Activated CD8-positive, alpha-beta T cell treated with anti-CD3 and anti-CD28 coated beads, Interleukin-2, amount 10 ng/mL, durations not matched to agents 7 days and 5 days (primary cell): ENCODE measurements around the gene TES. TPM values are rescaled to one million over a fixed set of nuclear protein-coding genes. Genes with fewer than 3 reads are reported as not detected.
A peak's percentile ranks its signal among the peaks of the same experiment; 100 is the strongest.

Experiments used
- ATAC-seq: fragments of 150-1000 bp; cut with Tn5 transposase; one replicate; pipeline ENCODE4 v1.10.0; 2021; ENCODE audit warnings: moderate library complexity
- CTCF ChIA-PET: fragments of 350-600 bp; sonication (Branson Sonifier 250); formaldehyde crosslinking; loops from one replicate; lab custom pipeline; 2021; ENCODE audit warnings: antibody characterized with exemption; lab: Charles Lee
- POLR2A ChIA-PET: fragments of 350-600 bp; sonication (Branson Sonifier 250); formaldehyde crosslinking; loops from one replicate; lab custom pipeline; 2021; ENCODE audit warnings: antibody characterized with exemption; lab: Charles Lee
- DNase-seq: peaks from one replicate; pipeline ENCODE4 v3.0.0-alpha.2; 2020
- H3K27ac Mint-ChIP-seq: one replicate; pipeline ENCODE4 v1.8.0; 2021; ENCODE audit warnings: mild to moderate bottlenecking, mixed read lengths
- H3K27me3 Mint-ChIP-seq: one replicate; pipeline ENCODE4 v1.8.0; 2021; ENCODE audit warnings: low read depth, mixed read lengths
- H3K36me3 Mint-ChIP-seq: one replicate; pipeline ENCODE4 v1.8.0; 2021; ENCODE audit warnings: low read depth, mixed read lengths
- H3K4me1 Mint-ChIP-seq: one replicate; pipeline ENCODE4 v1.8.0; 2021; ENCODE audit warnings: low read depth, mixed read lengths
- H3K4me3 Mint-ChIP-seq: one replicate; pipeline ENCODE4 v1.8.0; 2021; ENCODE audit warnings: mild to moderate bottlenecking, mixed read lengths
- H3K9me3 Mint-ChIP-seq: one replicate; pipeline ENCODE4 v1.8.0; 2022; ENCODE audit warnings: mixed read lengths; ENCODE audit not compliant: insufficient read depth
- total RNA-seq, 2 experiments: library from RNA; stranded (reverse); gene quantifications; one replicate each; pipeline ENCODE4 v1.2.3, GENCODE V29; 2021

Gene TES
- total RNA-seq, 2 experiments from 2014 or later = 110 to 112 TPM

DNA sequence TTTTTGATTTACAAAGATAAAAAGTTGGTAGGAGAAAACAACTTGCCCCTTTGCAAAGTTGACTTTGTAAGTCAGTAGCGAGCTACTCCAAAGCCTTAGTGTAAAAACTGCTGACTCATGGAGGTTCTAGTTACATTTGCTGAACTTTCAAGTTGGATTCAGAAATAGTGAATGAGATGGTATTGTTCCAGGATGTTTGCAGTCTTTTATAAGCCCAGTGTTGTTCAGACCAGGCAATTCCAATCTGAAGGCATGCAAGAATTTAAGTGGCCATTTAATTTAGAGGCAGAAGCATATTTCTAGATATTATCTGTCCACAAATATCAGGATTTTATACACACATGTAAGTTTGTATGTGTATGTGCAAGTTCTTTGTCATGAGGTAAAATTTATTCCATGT is 21.6 kb downstream of the TES start:
- H3K4me1 Mint-ChIP-seq = peaks cover 53% of the 10 kb centered on the region
- DNase-seq (no peak), ATAC-seq (no peak)
- no peak overlapping the region for H3K4me3 Mint-ChIP-seq
- ChIA-PET CTCF (interaction anchor here (0.6 to 10.0 kb wide), 12 partner anchors 9 to 294 kb away, joined by 3 to 212 read pairs (median 4); partner anchors contain the start of gene TES), POLR2A (interaction anchor here (0.6 kb wide), 1 partner anchor 31 kb away, joined by 3 read pairs; no protein-coding TSS in a partner anchor)
- H3K9me3 Mint-ChIP-seq = no peaks in the 10 kb centered on the region
- no peaks in the 10 kb centered on the region for H3K27me3 Mint-ChIP-seq
- H3K27ac Mint-ChIP-seq = no peak overlapping the region
- peaks cover 13% of the 10 kb centered on the region for H3K36me3 Mint-ChIP-seq

DNA sequence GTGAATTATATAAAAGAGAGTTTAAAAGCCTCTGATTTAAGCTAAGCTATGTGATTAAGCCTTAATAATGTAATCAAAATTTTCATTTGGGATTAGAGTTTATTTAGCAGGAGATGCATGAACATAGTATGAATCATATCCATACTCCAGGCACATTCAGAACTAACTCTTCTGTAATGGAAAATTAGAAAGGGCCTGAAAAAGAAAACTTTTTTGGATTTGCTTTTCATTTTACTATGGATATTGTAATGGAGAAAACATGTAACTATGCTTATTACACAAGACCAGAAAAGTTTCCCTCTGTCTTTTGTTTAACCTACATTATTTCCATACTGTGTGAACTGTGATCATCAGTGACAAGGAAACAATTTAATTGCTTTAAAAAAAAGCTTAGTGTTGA is 22.0 kb downstream of the TES start:
- Mint-ChIP-seq H3K9me3 (no peaks in the 10 kb centered on the region), H3K36me3 (peaks cover 17% of the 10 kb centered on the region), H3K27ac (no peak overlapping the region), H3K27me3 (no peaks in the 10 kb centered on the region), H3K4me3 (no peak overlapping the region), H3K4me1 (peaks cover 56% of the 10 kb centered on the region)
- CTCF ChIA-PET = interaction anchor here (0.6 to 10.0 kb wide), 13 partner anchors 9 to 293 kb away, joined by 3 to 212 read pairs (median 4); partner anchors contain the start of gene TES
- ATAC-seq = no peak
- no peak for DNase-seq
- POLR2A ChIA-PET = interaction anchor here (0.6 to 0.8 kb wide), 2 partner anchors 22 to 31 kb away, joined by 3 read pairs; partner anchors contain the start of gene TES

DNA sequence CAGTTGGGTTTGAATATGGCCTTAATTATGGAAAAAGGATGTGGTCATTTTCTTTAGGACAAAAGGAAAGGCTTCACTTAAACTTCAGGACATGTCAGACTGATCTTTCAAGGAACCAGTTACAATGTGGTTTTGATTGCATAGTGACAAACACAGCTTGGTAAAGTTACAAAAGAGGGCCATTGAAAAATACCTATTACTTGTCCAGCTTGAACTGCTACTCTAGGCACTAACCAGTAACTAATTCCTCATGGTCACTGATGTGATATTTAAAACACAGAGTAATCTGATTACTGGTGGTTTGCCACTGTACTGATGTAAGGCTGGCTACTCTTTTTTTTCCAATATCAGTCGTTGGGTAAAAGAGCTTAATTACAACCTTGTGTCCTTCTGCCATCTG is 22.6 kb downstream of the TES start:
- H3K4me1 Mint-ChIP-seq = peaks cover 56% of the 10 kb centered on the region
- no peaks in the 10 kb centered on the region for H3K9me3 Mint-ChIP-seq
- peaks cover 22% of the 10 kb centered on the region for H3K36me3 Mint-ChIP-seq
- ChIA-PET CTCF (interaction anchor here (1.2 to 10.0 kb wide), 9 partner anchors 10 to 293 kb away, joined by 3 to 212 read pairs (median 4); no protein-coding TSS in a partner anchor), POLR2A (interaction anchor here (0.6 to 0.8 kb wide), 3 partner anchors 23 to 44 kb away, joined by 3 read pairs; partner anchors contain the start of gene TES)
- no peak overlapping the region for H3K27ac Mint-ChIP-seq
- DNase-seq (no peak), ATAC-seq (no peak)
- no peaks in the 10 kb centered on the region for H3K27me3 Mint-ChIP-seq
- no peak overlapping the region for H3K4me3 Mint-ChIP-seq

DNA sequence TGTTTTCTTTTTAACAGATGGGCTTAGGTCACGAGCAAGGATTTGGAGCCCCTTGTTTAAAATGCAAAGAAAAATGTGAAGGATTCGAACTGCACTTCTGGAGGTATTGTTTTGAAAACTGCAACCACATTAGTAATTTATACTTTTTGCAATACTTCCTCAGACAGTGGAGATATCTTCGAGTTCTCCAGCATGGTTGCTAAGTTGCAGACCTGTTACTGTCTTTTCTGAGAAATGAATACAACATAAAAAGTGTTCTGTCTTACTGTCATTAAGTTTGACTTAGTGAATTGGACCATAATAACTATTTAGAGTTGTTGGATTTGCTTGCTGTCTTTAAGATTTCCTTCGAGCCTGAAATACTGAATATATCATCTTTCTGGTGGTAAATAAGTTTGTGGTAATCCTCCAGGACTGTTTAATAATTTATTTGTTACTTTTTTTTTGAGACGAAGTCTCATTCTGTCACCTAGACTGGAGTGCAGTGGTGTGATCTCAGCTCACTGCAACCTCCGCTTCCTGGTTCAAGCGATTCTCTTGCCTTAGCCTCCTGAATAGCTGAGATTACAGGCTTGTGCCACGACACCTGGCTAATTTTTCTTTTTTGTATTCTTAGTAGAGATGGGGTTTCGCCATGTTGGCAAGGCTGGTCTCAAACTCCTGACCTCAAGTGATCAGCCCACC is 24.3 kb downstream of the TES start:
- Mint-ChIP-seq H3K4me1 (peaks cover 49% of the 10 kb centered on the region), H3K36me3 (peaks cover 23% of the 10 kb centered on the region), H3K27me3 (no peaks in the 10 kb centered on the region), H3K9me3 (no peaks in the 10 kb centered on the region), H3K4me3 (no peak overlapping the region), H3K27ac (no peak overlapping the region)
- ChIA-PET POLR2A (no interaction called here), CTCF (interaction anchor here (1.0 to 10.0 kb wide), 13 partner anchors 10 to 357 kb away, joined by 3 to 212 read pairs (median 14); partner anchors contain the start of gene TES)
- ATAC-seq (no peak), DNase-seq (no peak)

DNA sequence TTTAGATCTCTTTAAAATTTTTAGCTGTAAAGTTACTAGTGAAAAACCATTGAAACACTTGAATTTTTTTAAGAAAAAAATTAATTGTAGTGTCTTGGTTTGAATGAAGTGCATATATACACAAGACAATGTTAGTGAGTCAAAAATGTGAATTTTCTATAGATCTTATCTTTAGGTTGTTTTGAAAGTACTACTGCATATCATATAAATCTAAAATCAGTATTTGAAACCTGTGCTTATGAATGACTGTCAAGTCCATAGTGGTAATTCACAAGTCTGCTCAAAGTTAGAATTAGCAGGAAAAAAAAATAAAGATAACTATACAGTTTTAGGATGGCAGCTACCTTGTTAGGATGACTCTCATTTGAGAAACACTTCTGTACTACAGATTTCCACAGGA is 25.0 kb downstream of the TES start:
- DNase-seq (no peak), ATAC-seq (no peak)
- ChIA-PET CTCF (interaction anchor here (0.7 to 10.0 kb wide), 29 partner anchors 11 to 356 kb away, joined by 3 to 212 read pairs (median 10); partner anchors contain the start of gene TES), POLR2A (interaction anchor here (1.3 to 1.4 kb wide), 2 partner anchors 24 to 48 kb away, joined by 3 to 5 read pairs; no protein-coding TSS in a partner anchor)
- no peak overlapping the region for H3K27ac Mint-ChIP-seq
- peaks cover 25% of the 10 kb centered on the region for H3K36me3 Mint-ChIP-seq
- H3K27me3 Mint-ChIP-seq = no peaks in the 10 kb centered on the region
- no peaks in the 10 kb centered on the region for H3K9me3 Mint-ChIP-seq
- H3K4me1 Mint-ChIP-seq = peaks cover 42% of the 10 kb centered on the region
- no peak overlapping the region for H3K4me3 Mint-ChIP-seq

DNA sequence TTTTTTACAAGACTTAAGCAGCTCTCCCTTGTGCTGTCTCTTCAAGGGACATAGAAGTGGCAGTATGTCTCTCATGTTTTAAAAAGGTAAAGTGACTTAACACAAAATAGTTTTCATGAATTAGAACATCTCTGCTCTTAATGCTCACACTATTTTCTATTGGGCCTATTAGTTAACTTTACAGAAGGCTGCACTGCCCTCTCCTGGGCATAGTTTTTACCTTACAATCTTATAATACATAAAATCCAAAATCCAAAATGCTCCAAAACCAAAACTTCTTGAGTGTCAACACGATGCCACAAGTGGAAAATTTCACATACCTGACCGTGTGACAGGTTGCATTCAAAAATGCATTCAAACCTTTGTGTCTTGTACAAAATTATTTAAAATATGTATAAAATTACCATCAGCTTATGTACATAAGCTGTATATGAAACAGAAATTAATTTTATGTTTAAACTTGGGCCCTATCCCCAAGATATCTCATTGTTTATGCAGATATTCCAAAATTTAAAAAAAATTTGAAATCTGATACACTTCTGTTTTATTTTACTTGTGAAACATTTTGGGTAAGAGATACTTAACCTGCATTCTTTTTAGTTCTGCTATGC is 25.8 kb downstream of the TES start:
- no peak for ATAC-seq
- DNase-seq = peak; percentile 67
- no peaks in the 10 kb centered on the region for H3K9me3 Mint-ChIP-seq

DNA sequence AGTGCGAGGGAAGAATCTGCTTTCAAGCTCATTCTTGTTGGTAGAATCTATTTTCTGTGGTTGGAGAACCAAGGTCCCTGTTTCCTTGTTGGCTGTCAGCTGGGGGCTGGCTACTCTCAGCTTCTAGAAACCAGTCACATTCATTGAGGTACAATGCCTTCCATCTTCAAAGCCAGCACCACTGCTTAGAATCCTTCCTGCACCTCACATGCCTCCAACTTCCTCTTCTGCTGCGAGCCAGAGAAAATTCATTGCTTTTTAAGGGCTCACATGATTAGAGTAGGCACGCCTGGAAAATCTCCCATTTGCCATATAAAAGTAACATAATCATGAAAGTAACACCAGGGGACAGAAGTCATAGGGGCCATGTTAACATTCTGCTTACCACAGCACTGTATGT is 28.7 kb downstream of the TES start:
- peaks cover 50% of the 10 kb centered on the region for H3K36me3 Mint-ChIP-seq
- no peak for DNase-seq

More for the DNA sequence above, 25.8 kb downstream of the TES start:
- H3K27ac Mint-ChIP-seq = no peak overlapping the region
- CTCF ChIA-PET = interaction anchor here (0.7 to 10.0 kb wide), 37 partner anchors 10 to 355 kb away, joined by 3 to 212 read pairs (median 6); partner anchors contain the start of gene TES
- peaks cover 30% of the 10 kb centered on the region for H3K36me3 Mint-ChIP-seq
- H3K4me3 Mint-ChIP-seq = no peak overlapping the region
- no peaks in the 10 kb centered on the region for H3K27me3 Mint-ChIP-seq
- H3K4me1 Mint-ChIP-seq = peaks cover 37% of the 10 kb centered on the region
- POLR2A ChIA-PET = interaction anchor here (1.3 to 1.4 kb wide), 2 partner anchors 25 to 49 kb away, joined by 3 to 5 read pairs; no protein-coding TSS in a partner anchor

DNA sequence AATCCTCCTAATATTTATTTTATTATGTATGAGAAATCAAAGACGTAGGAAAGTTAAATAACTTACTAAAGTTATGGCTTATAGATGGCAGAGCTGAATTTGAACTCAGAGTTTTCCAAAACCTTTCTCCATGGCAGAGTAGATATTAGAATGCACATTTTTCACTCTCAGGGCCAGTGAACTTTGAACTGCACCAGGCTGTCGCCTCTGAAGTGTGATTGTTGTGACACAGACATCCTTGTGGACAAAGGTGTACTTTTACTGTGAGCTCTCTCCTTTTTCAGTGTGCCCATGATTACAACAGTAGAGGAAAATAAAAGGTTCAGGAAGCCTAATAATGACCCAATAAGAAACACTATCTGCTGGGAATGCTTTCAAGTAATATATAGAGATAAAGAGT is 29.1 kb downstream of the TES start:
- DNase-seq (no peak), ATAC-seq (no peak)
- Mint-ChIP-seq H3K4me3 (no peak overlapping the region), H3K36me3 (peaks cover 54% of the 10 kb centered on the region), H3K4me1 (peaks cover 19% of the 10 kb centered on the region), H3K27me3 (no peaks in the 10 kb centered on the region), H3K9me3 (no peaks in the 10 kb centered on the region), H3K27ac (no peak overlapping the region)
- POLR2A ChIA-PET = no interaction called here
- CTCF ChIA-PET = interaction anchor here (1.0 to 1.3 kb wide), 5 partner anchors 10 to 352 kb away, joined by 3 to 5 read pairs (median 5); no protein-coding TSS in a partner anchor

More for the DNA sequence above, 28.7 kb downstream of the TES start:
- CTCF ChIA-PET = interaction anchor here (1.0 to 1.1 kb wide), 3 partner anchors 20 to 101 kb away, joined by 3 to 5 read pairs (median 5); no protein-coding TSS in a partner anchor
- POLR2A ChIA-PET = no interaction called here
- Mint-ChIP-seq H3K4me3 (no peak overlapping the region), H3K27ac (no peak overlapping the region), H3K4me1 (peaks cover 23% of the 10 kb centered on the region), H3K9me3 (no peaks in the 10 kb centered on the region), H3K27me3 (no peaks in the 10 kb centered on the region)
- ATAC-seq = no peak

DNA sequence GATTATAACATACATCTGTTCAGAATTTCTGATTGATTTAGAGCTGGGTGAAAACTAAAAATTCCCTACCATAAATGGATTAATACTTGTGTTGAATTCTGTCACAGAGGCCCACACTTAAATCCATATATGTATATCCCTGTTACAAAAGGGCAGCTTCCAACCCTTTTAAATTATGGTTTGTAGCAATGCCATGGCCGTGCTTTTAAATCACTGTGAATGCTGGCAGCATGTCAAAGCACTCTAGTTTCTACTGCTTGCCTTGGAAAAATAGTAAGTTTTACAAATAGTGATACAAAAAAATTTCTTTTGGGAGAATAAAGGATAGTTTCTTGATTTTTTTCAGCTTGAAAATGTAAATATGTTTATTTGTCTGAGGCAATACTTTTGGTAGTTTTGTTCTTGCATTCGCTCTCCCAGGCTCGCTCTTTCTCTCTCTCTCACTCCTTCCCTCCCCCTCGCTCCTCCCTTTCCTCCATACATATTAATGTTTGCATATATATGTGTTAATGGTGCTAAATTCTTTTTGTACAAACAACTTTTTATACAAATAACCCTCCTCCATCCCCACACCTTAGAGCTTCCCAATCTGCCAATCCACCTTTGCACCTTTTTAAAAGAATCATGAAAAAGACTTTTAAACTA is 29.8 kb downstream of the TES start:
- Mint-ChIP-seq H3K27me3 (no peaks in the 10 kb centered on the region), H3K27ac (no peak overlapping the region), H3K36me3 (peaks cover 62% of the 10 kb centered on the region), H3K4me3 (no peak overlapping the region), H3K4me1 (peaks cover 15% of the 10 kb centered on the region), H3K9me3 (peaks cover 2% of the 10 kb centered on the region)
- DNase-seq = no peak
- ChIA-PET CTCF (interaction anchor here (1.0 to 2.1 kb wide), 5 partner anchors 10 to 352 kb away, joined by 3 to 9 read pairs (median 4); no protein-coding TSS in a partner anchor), POLR2A (no interaction called here)
- ATAC-seq = no peak

DNA sequence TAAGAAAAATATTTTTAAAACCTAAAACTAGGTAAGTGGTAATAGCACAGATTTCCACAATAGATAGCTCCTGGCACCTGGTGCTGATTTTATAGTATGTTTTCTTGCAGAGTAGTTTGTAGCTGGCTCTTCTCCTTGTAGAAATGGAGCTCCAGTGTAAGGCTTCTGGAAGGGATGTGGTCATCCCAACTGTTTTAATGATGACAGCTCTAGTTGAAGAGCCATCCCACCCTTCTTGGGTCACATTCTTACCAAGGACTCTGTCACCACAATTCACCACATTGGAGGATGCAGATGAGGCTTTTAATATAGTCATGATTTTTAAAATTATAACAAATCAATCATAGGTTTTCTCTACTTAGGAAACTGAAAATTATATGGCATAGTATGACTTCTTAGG is 31.0 kb downstream of the TES start:
- H3K27me3 Mint-ChIP-seq = no peaks in the 10 kb centered on the region
- DNase-seq (no peak), ATAC-seq (no peak)
- peaks cover 3% of the 10 kb centered on the region for H3K9me3 Mint-ChIP-seq
- H3K4me3 Mint-ChIP-seq = no peak overlapping the region
- ChIA-PET POLR2A (no interaction called here), CTCF (interaction anchor here (0.9 to 3.0 kb wide), 7 partner anchors 11 to 103 kb away, joined by 3 to 10 read pairs (median 6); partner anchors contain the start of gene TES)
- H3K36me3 Mint-ChIP-seq = peaks cover 67% of the 10 kb centered on the region
- peaks cover 13% of the 10 kb centered on the region for H3K4me1 Mint-ChIP-seq
- H3K27ac Mint-ChIP-seq = no peak overlapping the region

DNA sequence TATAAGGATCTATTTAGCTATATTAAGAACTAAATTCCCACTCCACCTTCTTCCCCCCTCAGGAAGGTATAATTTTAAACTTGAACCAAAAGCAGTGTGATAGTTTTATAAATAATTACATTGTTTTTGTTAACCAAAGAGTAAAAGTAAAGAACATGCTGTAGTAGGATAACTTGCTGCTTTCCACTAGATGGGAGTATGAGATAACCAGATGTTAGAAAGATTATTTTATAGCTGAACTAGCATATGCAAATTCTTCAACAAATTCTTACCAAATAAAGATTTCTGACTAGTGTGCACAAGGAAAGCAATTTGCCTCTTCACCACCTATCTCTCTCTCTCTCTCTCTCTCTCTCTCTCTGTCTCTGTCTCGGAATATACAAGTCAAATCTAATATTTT is 31.8 kb downstream of the TES start:
- H3K4me1 Mint-ChIP-seq = peaks cover 13% of the 10 kb centered on the region
- no peak for ATAC-seq
- POLR2A ChIA-PET = no interaction called here

More for the DNA sequence above, 31.8 kb downstream of the TES start:
- Mint-ChIP-seq H3K9me3 (peaks cover 3% of the 10 kb centered on the region), H3K27me3 (no peaks in the 10 kb centered on the region), H3K4me3 (no peak overlapping the region), H3K27ac (no peak overlapping the region), H3K36me3 (peaks cover 69% of the 10 kb centered on the region)
- CTCF ChIA-PET = interaction anchor here (0.9 to 3.0 kb wide), 5 partner anchors 12 to 104 kb away, joined by 3 to 10 read pairs (median 6); partner anchors contain the start of gene TES
- DNase-seq = no peak
